K562 (cell line): ENCODE data around the gene COL5A1. TPM values are rescaled to one million over a fixed set of nuclear protein-coding genes. Genes with fewer than 3 reads are reported as not detected.

ENCODE experiments used
- ATAC-seq: fragments of 200-7000 bp; cut with Tn5 transposase; 3 replicates; pipeline ENCODE4 v1.9.1; 2020; ENCODE audit warnings: moderate library complexity
- BruUV-seq: library from RNA; stranded (reverse); fragments of 400-500 nt; replicated peaks from 2 replicates; lab custom pipeline; 2021; lab: Mats Ljungman, UMichigan
- CTCF ChIA-PET: fragments of 300-600 bp; formaldehyde crosslinking; extraction: SDS; loops from one replicate; lab custom pipeline; 2021; ENCODE audit warnings: low intra/inter-chr PET ratio; lab: Yijun Ruan, JAX
- POLR2A ChIA-PET: fragments of 300-600, 350-650 bp; sonication (Branson Sonifier 250); formaldehyde crosslinking; extraction: SDS; loops from one replicate; lab custom pipeline; 2021; ENCODE audit warnings: antibody characterized with exemption, inconsistent platforms; lab: Yijun Ruan, JAX
- DNase-seq, 4 experiments: peaks; one replicate each; pipeline versions ENCODE4 v3.0.0 to v3.0.0-alpha.2; 2011 to 2018; ENCODE audit warnings: low spot score in 3 of 4, mixed read lengths in 3 of 4; ENCODE audit errors: extremely low read depth in 1 of 4
- FAIRE-seq: peaks from 2 replicates; lab custom pipeline; 2011; peaks lifted over from hg19 to GRCh38; lab: Jason Lieb, UNC
- H2AFZ ChIP-seq: 2 replicates; pipeline ENCODE4 v1.6.0; 2011; ENCODE audit warnings: low read depth, low read length, control low read depth, inconsistent platforms
- H3K27ac ChIP-seq: fragments of 200-600 bp; 3 replicates; pipeline ENCODE4 v1.8.0; 2011; ENCODE audit warnings: low read depth, mild to moderate bottlenecking, control low read depth, inconsistent platforms, low read length, moderate library complexity, mixed read lengths; ENCODE audit errors: extremely low read depth
- H3K27me3 ChIP-seq, 2 experiments: fragments of 300-600 bp in 1 of 2; 2 replicates in 1 of 2; 3 replicates in 1 of 2; pipeline versions ENCODE4 v1.6.0 to v1.8.0; 2011; ENCODE audit warnings: inconsistent platforms in 2 of 2, low read length in 2 of 2, mild to moderate bottlenecking in 1 of 2, mixed read lengths in 1 of 2, moderate library complexity in 1 of 2; ENCODE audit not compliant: control insufficient read depth in 2 of 2, insufficient read depth in 2 of 2
- H3K36me3 ChIP-seq: fragments of 300-600 bp; 3 replicates; pipeline ENCODE4 v1.8.0; 2011; ENCODE audit warnings: mild to moderate bottlenecking, low read length, inconsistent platforms; ENCODE audit not compliant: control insufficient read depth, insufficient read depth
- H3K4me1 ChIP-seq, 2 experiments: fragments of 200-600 bp in 1 of 2; replicated peaks in 1 of 2; 2 replicates in 1 of 2; 3 replicates in 1 of 2; pipeline versions ENCODE4 v1.5.1 to v1.8.0; 2011; ENCODE audit warnings: inconsistent platforms in 2 of 2, low read length in 2 of 2, mild to moderate bottlenecking in 1 of 2, mixed read lengths in 1 of 2, moderate library complexity in 1 of 2; ENCODE audit not compliant: control insufficient read depth in 2 of 2, insufficient read depth in 2 of 2
- H3K4me2 ChIP-seq: 2 replicates; pipeline ENCODE4 v1.6.1; 2011; ENCODE audit warnings: low read length, control low read depth, inconsistent platforms, mixed read lengths; ENCODE audit not compliant: insufficient read depth
- H3K4me3 ChIP-seq: fragments of 200-600 bp; sonication (generic), shearing (Covaris generic); 2 replicates; pipeline ENCODE4 v1.5.1; 2016; ENCODE audit warnings: control low read depth, inconsistent platforms
- H3K79me2 ChIP-seq: fragments of 200-600 bp; 3 replicates; pipeline ENCODE4 v1.8.0; 2011; ENCODE audit warnings: low read length, inconsistent platforms; ENCODE audit not compliant: control insufficient read depth, insufficient read depth
- H3K9ac ChIP-seq, 2 experiments: 2 replicates each; pipeline versions ENCODE4 v1.6.0 to v1.6.1; 2011; ENCODE audit warnings: low read depth in 2 of 2, low read length in 2 of 2, control low read depth in 1 of 2, inconsistent platforms in 1 of 2, mild to moderate bottlenecking in 1 of 2, mixed read lengths in 1 of 2; ENCODE audit not compliant: insufficient read depth in 1 of 2
- H3K9me1 ChIP-seq: one replicate; pipeline ENCODE4 v1.6.0; 2011; ENCODE audit warnings: inconsistent platforms, mild to moderate bottlenecking, low read length, moderate library complexity; ENCODE audit not compliant: control insufficient read depth, insufficient read depth
- H3K9me3 ChIP-seq: replicated peaks from 2 replicates; pipeline ENCODE4 v1.5.1; 2011; ENCODE audit warnings: low read depth, low read length, inconsistent platforms; ENCODE audit not compliant: control insufficient read depth, insufficient read depth
- H4K20me1 ChIP-seq: replicated peaks from 2 replicates; pipeline ENCODE4 v1.6.1; 2011; ENCODE audit warnings: low read length, inconsistent platforms, mixed read lengths; ENCODE audit not compliant: control insufficient read depth, insufficient read depth
- HLTF ChIP-seq: fragments of 450-650 bp; IDR thresholded peaks from 2 replicates; pipeline ENCODE4 v1.6.1; 2016
- MEIS2 ChIP-seq: fragments of 450-650 bp; IDR thresholded peaks from 2 replicates; pipeline ENCODE4 v1.6.1; 2014; ENCODE audit warnings: mild to moderate bottlenecking; ENCODE audit not compliant: partially characterized antibody
- PBX2 ChIP-seq, 2 experiments: IDR thresholded peaks in 1 of 2; conservative IDR thresholded peaks in 1 of 2; 2 replicates each; pipeline ENCODE4 v1.6.1; 2016; ENCODE audit warnings: low read depth in 2 of 2, mild to moderate bottlenecking in 1 of 2, missing compliant biosample characterization in 1 of 2, missing genetic modification characterization in 1 of 2, moderate library complexity in 1 of 2
- RAD21 ChIP-seq, 2 experiments: fragments of 250-450 bp in 1 of 2; fragments of 450-650 bp in 1 of 2; sonication (Bioruptor Pico) in 1 of 2; formaldehyde crosslinking in 1 of 2; IDR thresholded peaks in 1 of 2; conservative IDR thresholded peaks in 1 of 2; 2 replicates each; pipeline versions ENCODE4 v1.4.0 to v1.8.0; 2020 to 2022; ENCODE audit warnings: mild to moderate bottlenecking in 2 of 2, moderate library complexity in 1 of 2
- TOE1 ChIP-seq, 2 experiments: fragments of 450-650 bp in 1 of 2; sonication (generic) in 1 of 2; formaldehyde crosslinking in 1 of 2; IDR thresholded peaks; 2 replicates each; pipeline versions ENCODE4 v1.7.1 to v1.8.0; 2016 to 2022; ENCODE audit warnings: borderline replicate concordance in 2 of 2, mild to moderate bottlenecking in 2 of 2, antibody characterized with exemption in 1 of 2, inconsistent platforms in 1 of 2, low read depth in 1 of 2, missing genetic modification reagents in 1 of 2, moderate library complexity in 1 of 2
- ZNF23 ChIP-seq: fragments of 250-450 bp; sonication (Bioruptor Pico); IDR thresholded peaks from 2 replicates; pipeline ENCODE4 v1.4.0; 2020; ENCODE audit warnings: mild to moderate bottlenecking
- WGBS: fragments of 100-300 bp; shearing (Covaris generic); methylation state at CpG from one replicate; pipeline ENCODE4 v1.1.6; 2016; ENCODE audit warnings: low coverage, mixed read lengths; ENCODE audit not compliant: insufficient coverage; ENCODE audit errors: missing lambda C conversion rate; 5-methylcytosine and 5-hydroxymethylcytosine counted together
- in situ Hi-C: fragments of 300-500 bp; cut with MboI; formaldehyde crosslinking; loops from 4 replicates; pipeline ENCODE4 v1.15.0; 2018; ENCODE audit warnings: inconsistent platforms, mixed read lengths
- intact Hi-C: fragments of 100-400 bp; cut with micrococcal nuclease; formaldehyde crosslinking; loops from 2 replicates; pipeline ENCODE4 v1.14.2; 2022
- polyA plus RNA-seq, 8 experiments: library from polyadenylated mRNA; depleted of rRNA in 4 of 8; stranded (reverse) in 5 of 8; unstranded in 3 of 8; fragments of >200 nt; fragmentation: Nextera tagmentation in 2 of 8; fragmentation: Illumina TruSeq in 1 of 8; extraction: Ambion mirVana in 2 of 8; extraction: Trizol in 1 of 8; gene quantifications; 2 replicates each; pipeline versions ENCODE4 v1.2.1 to v1.2.3, GENCODE V29; 2011 to 2014; ENCODE audit warnings: inconsistent platforms in 1 of 8, missing spikeins in 1 of 8
- total RNA-seq, 7 experiments: library from RNA; depleted of rRNA in 6 of 7; stranded (reverse); fragments of >200 nt in 6 of 7; fragmentation: Illumina TruSeq in 2 of 7; extraction: Trizol in 2 of 7; gene quantifications; 2 replicates each; pipeline versions ENCODE4 v1.2.1 to v1.2.3, GENCODE V29; 2011 to 2021; ENCODE audit warnings: low replicate concordance in 1 of 7

Gene COL5A1
- total and polyA plus RNA-seq, 9 of the 15 experiments (the other 6 are each of a cell fraction or from before 2014, with no cell fraction given) = under 0.01 to 0.13 (median 0.04) TPM; not detected in 6

GRCh38 chr9:134690946-134691694, 49.5 kb downstream of the COL5A1 start (continued):
- no peak for TF ChIP-seq TOE1 (IDR thresholded peaks at IDR 0.05; ENCODE audit: borderline replicate concordance)
- no peak for TF ChIP-seq TOE1 (CRISPR knock-in tag; IDR thresholded peaks at IDR 0.05; ENCODE audit: borderline replicate concordance, low read depth)
- no peak for TF ChIP-seq RAD21 (CRISPR knock-in tag; conservative IDR thresholded peaks at IDR 0.05 in 1 of 2, IDR thresholded peaks at IDR 0.05 in 1 of 2)

GRCh38 chr9:134691695-134692572, 50.3 kb downstream of the COL5A1 start:
- ChIA-PET CTCF (no interaction called here), POLR2A (interaction anchor here (0.6 kb wide), 2 partner anchors 33 to 823 kb away, joined by 3 read pairs; no protein-coding TSS in a partner anchor)
- no peak overlapping the region for H2AFZ ChIP-seq
- under 1% methylated on average over 18 of the region's 23 CpGs for WGBS
- H4K20me1 ChIP-seq = no peaks in the 10 kb centered on the region; the same call in none of the 2 replicates
- H3K9ac ChIP-seq = no peak overlapping the region
- no peak for DNase-seq
- no TSS peak for BruUV-seq
- intact Hi-C loops (loop anchor here (10.0 kb wide), 1 partner anchor 723 kb away; no protein-coding TSS in a partner anchor), in situ Hi-C loops (loop anchor here (10.0 kb wide), 1 partner anchor 293 kb away; no protein-coding TSS in a partner anchor)
- H3K4me2 ChIP-seq = no peak overlapping the region
- no peaks in the 10 kb centered on the region for H3K9me3 ChIP-seq
- H3K79me2 ChIP-seq = no peaks in the 10 kb centered on the region
- ATAC-seq = no peak
- H3K27ac ChIP-seq = no peak overlapping the region
- H3K36me3 ChIP-seq = no peaks in the 10 kb centered on the region
- H3K9me1 ChIP-seq = no peaks in the 10 kb centered on the region
- no peak for FAIRE-seq
- H3K4me3 ChIP-seq = no peak overlapping the region
- TF ChIP-seq ZNF23 (CRISPR knock-in tag) (no peak), HLTF (no peak), MEIS2 (peak; percentile 68), PBX2 (CRISPR knock-in tag; IDR thresholded peaks at IDR 0.05; ENCODE audit: low read depth) (no peak), PBX2 (tag; conservative IDR thresholded peaks at IDR 0.05; ENCODE audit: low read depth) (peak; percentile 67)
- no peaks in the 10 kb centered on the region for H3K4me1 ChIP-seq
- H3K27me3 ChIP-seq = peaks cover 3 to 45% of the 10 kb centered on the region in 2 experiments; a peak in 3 of 5 replicates
